Neural cell (in vitro differentiated cells): ENCODE measurements around the gene RPL22.

Source experiments
- CTCF ChIP-seq: fragments of 450-650 bp; IDR thresholded peaks from 2 replicates; pipeline ENCODE4 v1.5.1; 2014; ENCODE audit warnings: antibody characterized with exemption, mild to moderate bottlenecking, moderate library complexity; ENCODE audit not compliant: poor library complexity, severe bottlenecking
- POLR2AphosphoS5 ChIP-seq: IDR thresholded peaks from 2 replicates; pipeline ENCODE4 v1.6.1; 2012
- SMC3 ChIP-seq: fragments of 450-650 bp; conservative IDR thresholded peaks from 2 replicates; pipeline ENCODE4 v1.6.1; 2014; ENCODE audit warnings: antibody characterized with exemption, mild to moderate bottlenecking, moderate library complexity; ENCODE audit not compliant: poor library complexity

GRCh38 chr1:6245086-6245868 is 45.9 kb upstream of the RPL22 start:
- TF ChIP-seq CTCF (peak; percentile 79), SMC3 (peak; percentile 69), POLR2AphosphoS5 (peak; percentile 27)
